HepG2 (cell line): ENCODE results near the gene WDFY1. TPM values are rescaled to one million over a fixed set of nuclear protein-coding genes. Genes with fewer than 3 reads are reported as not detected.

Source experiments
- AKNA ChIP-seq: sonication (generic); formaldehyde crosslinking; IDR thresholded peaks from 2 replicates; pipeline ENCODE4 v1.4.0; 2020; ENCODE audit warnings: missing genetic modification reagents, borderline replicate concordance
- DZIP1 ChIP-seq: sonication (generic); formaldehyde crosslinking; IDR thresholded peaks from 2 replicates; pipeline ENCODE4 v1.5.0; 2020; ENCODE audit warnings: mild to moderate bottlenecking, missing genetic modification reagents
- HCFC1 ChIP-seq: fragments of 150-350 bp; IDR thresholded peaks from 2 replicates; pipeline ENCODE4 v1.6.1; 2014; ENCODE audit warnings: low read depth, low read length
- KDM5B ChIP-seq: sonication (generic); formaldehyde crosslinking; IDR thresholded peaks from 2 replicates; pipeline ENCODE4 v1.4.0; 2020; ENCODE audit warnings: missing genetic modification reagents, mild to moderate bottlenecking, borderline replicate concordance
- KLF15 ChIP-seq: sonication (generic); formaldehyde crosslinking; IDR thresholded peaks from 2 replicates; pipeline ENCODE4 v1.8.1; 2023; ENCODE audit warnings: borderline replicate concordance, mild to moderate bottlenecking, inconsistent platforms, missing genetic modification reagents, mixed read lengths
- NBN ChIP-seq: fragments of 450-650 bp; conservative IDR thresholded peaks from 2 replicates; pipeline ENCODE4 v1.6.1; 2017
- NFIB ChIP-seq: sonication (generic); formaldehyde crosslinking; IDR thresholded peaks from 2 replicates; pipeline ENCODE4 v1.9.0; 2021; ENCODE audit warnings: missing genetic modification reagents, mild to moderate bottlenecking, borderline replicate concordance
- RELA ChIP-seq: sonication (generic); formaldehyde crosslinking; IDR thresholded peaks from 2 replicates; pipeline ENCODE4 v1.4.0; 2020; ENCODE audit warnings: missing genetic modification reagents
- STAT5B ChIP-seq: sonication (generic); formaldehyde crosslinking; IDR thresholded peaks from 2 replicates; pipeline ENCODE4 v1.4.0; 2020; ENCODE audit warnings: missing genetic modification reagents
- ZGPAT ChIP-seq: IDR thresholded peaks from 2 replicates; pipeline ENCODE4 v1.6.1; 2016; ENCODE audit warnings: mild to moderate bottlenecking
- ZNF232 ChIP-seq: sonication (generic); formaldehyde crosslinking; IDR thresholded peaks from 2 replicates; pipeline ENCODE4 v1.4.0; 2020; ENCODE audit warnings: missing genetic modification reagents, borderline replicate concordance
- ZNF337 ChIP-seq: sonication (generic); formaldehyde crosslinking; IDR thresholded peaks from 2 replicates; pipeline ENCODE4 v1.5.1; 2020; ENCODE audit warnings: missing genetic modification reagents, low read depth, mild to moderate bottlenecking, borderline replicate concordance
- ZNF7 ChIP-seq: IDR thresholded peaks from 2 replicates; pipeline ENCODE4 v1.6.1; 2016; ENCODE audit warnings: missing biosample characterization, missing genetic modification reagents
- ZNF816 ChIP-seq: sonication (generic); formaldehyde crosslinking; IDR thresholded peaks from 2 replicates; pipeline ENCODE4 v1.8.0; 2022; ENCODE audit warnings: missing genetic modification reagents, mild to moderate bottlenecking, borderline replicate concordance
- ZSCAN25 ChIP-seq: sonication (generic); formaldehyde crosslinking; IDR thresholded peaks from 2 replicates; pipeline ENCODE4 v1.8.0; 2022; ENCODE audit warnings: mild to moderate bottlenecking, missing genetic modification reagents
- polyA plus RNA-seq, 8 experiments: library from polyadenylated mRNA; depleted of rRNA in 3 of 8; stranded (reverse) in 7 of 8; unstranded in 1 of 8; fragments of >200 nt; fragmentation: Illumina TruSeq in 4 of 8; extraction: Trizol in 4 of 8; gene quantifications; 2 replicates each; pipeline versions ENCODE4 v1.2.1 to v1.2.3, GENCODE V29; 2011 to 2016; ENCODE audit warnings: low read depth in 4 of 8, missing spikeins in 1 of 8, mixed read lengths in 1 of 8; ENCODE audit not compliant: insufficient read depth in 1 of 8
- total RNA-seq, 5 experiments: library from RNA; depleted of rRNA; stranded (reverse); fragments of >200 nt; fragmentation: Illumina TruSeq; extraction: Trizol; gene quantifications; 2 replicates each; pipeline ENCODE4 v1.2.3, GENCODE V29; 2016; ENCODE audit warnings: low read depth in 1 of 5
- TF ChIP-seq, protein P1 (sequence below): sonication (generic); formaldehyde crosslinking; IDR thresholded peaks from 2 replicates; pipeline ENCODE4 v1.5.0; 2020; ENCODE audit warnings: mild to moderate bottlenecking, missing genetic modification reagents, borderline replicate concordance
- TF ChIP-seq, protein P2 (sequence below): sonication (generic); formaldehyde crosslinking; IDR thresholded peaks from 2 replicates; pipeline ENCODE4 v1.4.0; 2020; ENCODE audit warnings: mild to moderate bottlenecking, low read depth, missing genetic modification reagents

WDFY1 gene
- total and polyA plus RNA-seq, 2 of the 13 experiments (the other 11 are each of a cell fraction or from before 2014, with no cell fraction given) = 77.0 to 78.4 TPM

GRCh38 chr2:223908304-223908998 lies 36.7 kb downstream of the WDFY1 start (continued):
- TF ChIP-seq ZGPAT (CRISPR knock-in tag) (peak; percentile 96), NBN (no peak), KDM5B (CRISPR knock-in tag) (peak; percentile 31; the same call in 1 of the 2 replicates), ZNF816 (CRISPR knock-in tag) (no peak), KLF15 (CRISPR knock-in tag) (no peak), ZNF337 (CRISPR knock-in tag) (peak; percentile 86; the same call in 1 of the 2 replicates), RELA (CRISPR knock-in tag) (no peak), HCFC1 (no peak), AKNA (no peak), STAT5B (CRISPR knock-in tag) (no peak), DZIP1 (CRISPR knock-in tag) (no peak), ZSCAN25 (CRISPR knock-in tag) (peak; percentile 74; the same call in 1 of the 2 replicates), NFIB (no peak), ZNF232 (peak; percentile 65; the same call in 1 of the 2 replicates), ZNF7 (no peak)
- TF ChIP-seq, protein P1, sequence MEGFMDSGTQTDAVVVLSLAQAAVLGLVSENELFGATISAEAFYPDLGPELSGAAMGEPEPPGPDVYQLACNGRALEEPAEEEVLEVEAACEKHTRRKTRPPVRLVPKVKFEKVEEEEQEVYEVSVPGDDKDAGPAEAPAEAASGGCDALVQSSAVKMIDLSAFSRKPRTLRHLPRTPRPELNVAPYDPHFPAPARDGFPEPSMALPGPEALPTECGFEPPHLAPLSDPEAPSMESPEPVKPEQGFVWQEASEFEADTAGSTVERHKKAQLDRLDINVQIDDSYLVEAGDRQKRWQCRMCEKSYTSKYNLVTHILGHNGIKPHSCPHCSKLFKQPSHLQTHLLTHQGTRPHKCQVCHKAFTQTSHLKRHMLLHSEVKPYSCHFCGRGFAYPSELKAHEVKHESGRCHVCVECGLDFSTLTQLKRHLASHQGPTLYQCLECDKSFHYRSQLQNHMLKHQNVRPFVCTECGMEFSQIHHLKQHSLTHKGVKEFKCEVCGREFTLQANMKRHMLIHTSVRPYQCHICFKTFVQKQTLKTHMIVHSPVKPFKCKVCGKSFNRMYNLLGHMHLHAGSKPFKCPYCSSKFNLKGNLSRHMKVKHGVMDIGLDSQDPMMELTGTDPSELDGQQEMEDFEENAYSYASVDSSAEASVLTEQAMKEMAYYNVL (CRISPR knock-in tag) = peak; percentile 100
- TF ChIP-seq, protein P2, sequence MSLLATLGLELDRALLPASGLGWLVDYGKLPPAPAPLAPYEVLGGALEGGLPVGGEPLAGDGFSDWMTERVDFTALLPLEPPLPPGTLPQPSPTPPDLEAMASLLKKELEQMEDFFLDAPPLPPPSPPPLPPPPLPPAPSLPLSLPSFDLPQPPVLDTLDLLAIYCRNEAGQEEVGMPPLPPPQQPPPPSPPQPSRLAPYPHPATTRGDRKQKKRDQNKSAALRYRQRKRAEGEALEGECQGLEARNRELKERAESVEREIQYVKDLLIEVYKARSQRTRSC = no peak
